ENCODE data around the gene EXOC4. TPM values are rescaled to one million over a fixed set of nuclear protein-coding genes. Genes with fewer than 3 reads are reported as not detected.

Gene EXOC4
- total RNA-seq, 4 donors from 2014 or later = 82.4 to 204 (median 128) TPM

GRCh38 chr7:133801341-133801740 lies 548.5 kb downstream of the EXOC4 start:
- intact Hi-C loops (cut with DNase I; ENCODE audit: low total_unique reads) (no loop called here), in situ Hi-C loops (cut with MboI; ENCODE audit: low pct_ligation_motif_present in 1 of 4, low pct_unique_long_range_greater_than_20kb in 1 of 4, low sequenced_read_pairs in 3 of 4) (no loop called here)
- no peaks in the 10 kb centered on the region for H3K9me3 ChIP-seq
- no peak overlapping the region for H3K4me3 ChIP-seq
- TF ChIP-seq CTCF (IDR thresholded peaks at IDR 0.05) (no peak), POLR2A (IDR thresholded peaks at IDR 0.05) (no peak)
- no peak for DNase-seq
- H3K36me3 ChIP-seq = no peaks in the 10 kb centered on the region
- no peaks in the 10 kb centered on the region for H3K4me1 ChIP-seq
- WGBS, 2 donors (ENCODE audit: low coverage in 1 of 2) = 82 to 89% methylated on average over 4 to 6 of the region's 6 CpGs
- H3K27me3 ChIP-seq = no peaks in the 10 kb centered on the region
- H3K27ac ChIP-seq = no peak overlapping the region

- Histone ChIP-seq H3K4me1 (no peaks in the 10 kb centered on the region), H3K36me3 (no peaks in the 10 kb centered on the region), H3K4me3 (no peak overlapping the region), H3K27ac (no peak overlapping the region), H3K9me3 (no peaks in the 10 kb centered on the region), H3K27me3 (no peaks in the 10 kb centered on the region)
- TF ChIP-seq CTCF (IDR thresholded peaks at IDR 0.05) = no peak
- TF ChIP-seq EP300 (IDR thresholded peaks at IDR 0.05; ENCODE audit: low read depth) = no peak
- no peak for TF ChIP-seq POLR2A (IDR thresholded peaks at IDR 0.05)
- TF ChIP-seq POLR2AphosphoS5 (IDR thresholded peaks at IDR 0.05) = no peak
- in situ Hi-C loops (cut with MboI; ENCODE audit: low pct_ligation_motif_present in 1 of 4, low pct_unique_long_range_greater_than_20kb in 1 of 4, low sequenced_read_pairs in 3 of 4) = no loop called here
- intact Hi-C loops (cut with DNase I; ENCODE audit: low total_unique reads) = no loop called here
- DNase-seq = no peak
- WGBS, 2 donors (ENCODE audit: low coverage in 1 of 2) = 80 to 87% methylated on average over 1 of the region's 1 CpG
Measured at GRCh38 chr7:133804127-133804526, 551.2 kb downstream of the EXOC4 start.

- H3K9me3 ChIP-seq = no peaks in the 10 kb centered on the region
- no peak overlapping the region for H3K4me3 ChIP-seq
- intact Hi-C loops (cut with DNase I; ENCODE audit: low total_unique reads) (no loop called here), in situ Hi-C loops (cut with MboI; ENCODE audit: low pct_ligation_motif_present in 1 of 4, low pct_unique_long_range_greater_than_20kb in 1 of 4, low sequenced_read_pairs in 3 of 4) (no loop called here)
- H3K27me3 ChIP-seq = no peaks in the 10 kb centered on the region
- no peak overlapping the region for H3K27ac ChIP-seq
- H3K4me1 ChIP-seq = no peaks in the 10 kb centered on the region
- no peak for TF ChIP-seq POLR2A (IDR thresholded peaks at IDR 0.05)
- TF ChIP-seq POLR2AphosphoS5 (IDR thresholded peaks at IDR 0.05) = no peak
- TF ChIP-seq CTCF (IDR thresholded peaks at IDR 0.05) = no peak
- TF ChIP-seq EP300 (IDR thresholded peaks at IDR 0.05; ENCODE audit: low read depth) = no peak
- 90 to 100% methylated on average over 2 of the region's 2 CpGs for WGBS, 2 donors (ENCODE audit: low coverage in 1 of 2)
- no peaks in the 10 kb centered on the region for H3K36me3 ChIP-seq
- no peak for DNase-seq
Measured at GRCh38 chr7:133805426-133805825, 552.5 kb downstream of the EXOC4 start.

- Histone ChIP-seq H3K27ac (no peak overlapping the region), H3K4me3 (no peak overlapping the region), H3K36me3 (no peaks in the 10 kb centered on the region), H3K4me1 (no peaks in the 10 kb centered on the region), H3K27me3 (no peaks in the 10 kb centered on the region), H3K9me3 (no peaks in the 10 kb centered on the region)
- intact Hi-C loops (cut with DNase I; ENCODE audit: low total_unique reads) = no loop called here
- DNase-seq = no peak
- in situ Hi-C loops (cut with MboI; ENCODE audit: low pct_ligation_motif_present in 1 of 4, low pct_unique_long_range_greater_than_20kb in 1 of 4, low sequenced_read_pairs in 3 of 4) = no loop called here
- TF ChIP-seq CTCF (IDR thresholded peaks at IDR 0.05) = no peak
- TF ChIP-seq EP300 (IDR thresholded peaks at IDR 0.05; ENCODE audit: low read depth) = no peak
- no peak for TF ChIP-seq POLR2AphosphoS5 (IDR thresholded peaks at IDR 0.05)
- no peak for TF ChIP-seq POLR2A (IDR thresholded peaks at IDR 0.05)
- 56 to 79% methylated on average over 5 to 7 of the region's 7 CpGs for WGBS, 2 donors (ENCODE audit: low coverage in 1 of 2)
Measured at GRCh38 chr7:133807624-133808492, 555.0 kb downstream of the EXOC4 start.

Data from transverse colon (tissue), 4 donors.